Chondrocyte (in vitro differentiated cells): Measurements from ENCODE around the gene CPXM1. TPM values are rescaled to one million over a fixed set of nuclear protein-coding genes. Genes with fewer than 3 reads are reported as not detected.
"Not testable (repeated sequence)": the region's sequence is repeated elsewhere in the genome, so short reads cannot be mapped to it uniquely, and the experiment has no call there.

Experiments
- DNase-seq: peaks from one replicate; pipeline ENCODE4 v3.0.0; 2021; ENCODE audit warnings: mixed read lengths, low spot score
- H3K27ac Mint-ChIP-seq: one replicate; pipeline ENCODE4 v1.8.0; 2021; ENCODE audit warnings: mild to moderate bottlenecking, moderate library complexity, mixed read lengths; ENCODE audit not compliant: unreplicated experiment
- H3K27me3 Mint-ChIP-seq: 2 replicates; pipeline ENCODE4 v1.8.0; 2021; ENCODE audit warnings: low read depth, mixed read lengths
- H3K36me3 Mint-ChIP-seq: 2 replicates; pipeline ENCODE4 v1.8.0; 2021; ENCODE audit warnings: low read depth, mixed read lengths
- H3K4me1 Mint-ChIP-seq: 2 replicates; pipeline ENCODE4 v1.8.0; 2021; ENCODE audit warnings: low read depth, mild to moderate bottlenecking, mixed read lengths
- H3K4me3 Mint-ChIP-seq: one replicate; pipeline ENCODE4 v1.8.0; 2021; ENCODE audit warnings: mild to moderate bottlenecking, moderate library complexity, mixed read lengths; ENCODE audit not compliant: unreplicated experiment
- H3K9me3 Mint-ChIP-seq: 2 replicates; pipeline ENCODE4 v1.8.0; 2021; ENCODE audit warnings: low read depth, mixed read lengths
- total RNA-seq: library from RNA; stranded (reverse); gene quantifications from 3 replicates; pipeline ENCODE4 v1.2.1, GENCODE V29; 2021
- TF ChIP-seq, protein P1 (sequence below): fragments of 200-600 bp; sonication (generic); IDR thresholded peaks from 2 replicates; pipeline ENCODE4 v1.5.0; 2021; ENCODE audit warnings: antibody characterized with exemption, mild to moderate bottlenecking, moderate library complexity

The CPXM1 gene
- total RNA-seq, 1 donor from 2014 or later, result 6.3 TPM

DNA sequence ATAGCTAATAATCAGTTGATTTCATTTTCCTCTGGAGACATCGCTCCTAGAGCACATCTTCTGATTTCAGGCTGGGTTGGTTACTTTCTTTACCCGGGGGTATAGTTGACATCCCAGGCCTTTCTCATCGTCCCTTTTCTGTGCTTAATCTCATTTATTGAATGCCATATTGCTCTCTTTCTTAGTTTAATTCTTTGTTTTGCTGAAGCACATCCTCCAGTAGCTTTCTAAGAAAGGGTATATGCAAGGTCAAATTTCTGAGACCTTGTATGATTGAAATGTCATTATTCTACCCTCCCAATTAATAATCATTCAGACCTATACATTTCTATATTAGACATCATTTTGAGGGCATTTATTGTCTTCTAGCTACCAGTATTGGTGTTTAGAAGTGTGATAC, 11.8 kb upstream of the CPXM1 start:
- H3K27ac Mint-ChIP-seq, result no peak overlapping the region
- no peak for DNase-seq
- peaks cover 9% of the 10 kb centered on the region for H3K36me3 Mint-ChIP-seq
- no peak overlapping the region for H3K4me3 Mint-ChIP-seq
- peaks cover 11% of the 10 kb centered on the region for H3K27me3 Mint-ChIP-seq
- peaks cover 15% of the 10 kb centered on the region for H3K9me3 Mint-ChIP-seq
- peaks cover 20% of the 10 kb centered on the region for H3K4me1 Mint-ChIP-seq
- TF ChIP-seq, protein P1, sequence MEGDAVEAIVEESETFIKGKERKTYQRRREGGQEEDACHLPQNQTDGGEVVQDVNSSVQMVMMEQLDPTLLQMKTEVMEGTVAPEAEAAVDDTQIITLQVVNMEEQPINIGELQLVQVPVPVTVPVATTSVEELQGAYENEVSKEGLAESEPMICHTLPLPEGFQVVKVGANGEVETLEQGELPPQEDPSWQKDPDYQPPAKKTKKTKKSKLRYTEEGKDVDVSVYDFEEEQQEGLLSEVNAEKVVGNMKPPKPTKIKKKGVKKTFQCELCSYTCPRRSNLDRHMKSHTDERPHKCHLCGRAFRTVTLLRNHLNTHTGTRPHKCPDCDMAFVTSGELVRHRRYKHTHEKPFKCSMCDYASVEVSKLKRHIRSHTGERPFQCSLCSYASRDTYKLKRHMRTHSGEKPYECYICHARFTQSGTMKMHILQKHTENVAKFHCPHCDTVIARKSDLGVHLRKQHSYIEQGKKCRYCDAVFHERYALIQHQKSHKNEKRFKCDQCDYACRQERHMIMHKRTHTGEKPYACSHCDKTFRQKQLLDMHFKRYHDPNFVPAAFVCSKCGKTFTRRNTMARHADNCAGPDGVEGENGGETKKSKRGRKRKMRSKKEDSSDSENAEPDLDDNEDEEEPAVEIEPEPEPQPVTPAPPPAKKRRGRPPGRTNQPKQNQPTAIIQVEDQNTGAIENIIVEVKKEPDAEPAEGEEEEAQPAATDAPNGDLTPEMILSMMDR, result no peak

DNA sequence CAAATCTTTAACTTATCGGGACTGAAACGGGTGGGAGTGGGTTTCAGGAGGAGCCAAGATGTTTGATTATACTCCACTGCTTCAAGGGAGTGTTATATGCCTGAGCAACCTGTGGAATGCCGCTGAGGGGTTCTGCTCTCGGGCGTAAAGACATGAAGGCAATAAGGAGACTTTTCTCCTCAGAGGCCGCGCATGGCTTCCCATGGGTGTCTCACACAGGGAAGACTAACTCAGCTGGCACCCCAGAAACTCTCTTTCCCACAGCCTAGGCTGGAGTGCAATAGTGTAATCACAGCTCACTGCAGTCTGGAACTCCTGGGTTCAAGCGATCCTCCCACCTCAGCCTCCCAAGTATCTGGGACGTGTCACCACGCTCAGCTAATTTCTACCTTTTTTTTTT, 9.3 kb upstream of the CPXM1 start:
- TF ChIP-seq, protein P1, result no peak
- H3K4me1 Mint-ChIP-seq, result peaks cover 13% of the 10 kb centered on the region
- H3K27ac Mint-ChIP-seq, result no peak overlapping the region
- DNase-seq, result no peak
- H3K4me3 Mint-ChIP-seq, result no peak overlapping the region
- peaks cover 15% of the 10 kb centered on the region for H3K9me3 Mint-ChIP-seq
- peaks cover 9% of the 10 kb centered on the region for H3K36me3 Mint-ChIP-seq
- peaks cover 21% of the 10 kb centered on the region for H3K27me3 Mint-ChIP-seq

DNA sequence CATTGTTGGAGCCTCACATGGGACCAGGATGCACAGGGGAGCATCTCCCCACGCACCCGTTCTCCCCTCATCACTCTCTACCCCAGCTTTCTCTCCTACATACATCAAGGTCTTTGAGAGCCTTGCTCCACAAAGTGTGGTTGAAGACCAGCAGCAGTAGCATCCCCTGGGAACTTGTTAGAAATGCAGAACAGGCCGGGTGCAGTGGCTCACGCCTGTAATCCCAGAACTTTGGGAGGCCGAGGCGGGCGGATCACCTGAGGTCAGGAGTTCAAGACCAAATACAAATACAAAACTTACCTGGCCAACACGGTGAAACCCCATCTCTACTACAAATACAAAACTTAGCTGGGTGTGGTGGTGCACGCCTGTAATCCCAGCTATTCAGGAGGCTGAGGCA, 7.5 kb upstream of the CPXM1 start:
- not testable (repeated sequence) for H3K27ac Mint-ChIP-seq, H3K4me3 Mint-ChIP-seq, DNase-seq, H3K4me1 Mint-ChIP-seq, H3K36me3 Mint-ChIP-seq
- H3K9me3 Mint-ChIP-seq, result peaks cover 11% of the 10 kb centered on the region
- H3K27me3 Mint-ChIP-seq, result peaks cover 30% of the 10 kb centered on the region

DNA sequence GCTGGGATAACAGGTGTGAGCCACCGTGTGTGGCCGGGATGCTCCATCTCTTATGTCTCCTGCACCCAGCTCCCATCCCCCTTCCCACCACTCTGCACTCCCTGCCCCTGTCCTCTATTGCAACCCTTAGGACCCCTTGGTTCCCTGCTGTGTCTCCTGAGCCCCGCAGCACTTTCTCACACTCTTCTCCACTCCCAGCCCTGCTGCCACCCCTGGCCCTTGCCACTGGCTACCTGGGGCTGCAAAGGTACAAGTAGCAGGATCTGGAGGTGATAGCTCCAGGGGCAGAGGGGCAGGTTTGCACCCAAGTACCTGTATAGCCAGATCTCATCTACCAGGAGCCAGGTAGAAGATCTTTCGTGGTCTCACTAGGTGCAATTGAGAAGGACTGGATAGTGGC, 6.6 kb upstream of the CPXM1 start:
- H3K36me3 Mint-ChIP-seq, result peaks cover 2% of the 10 kb centered on the region
- TF ChIP-seq, protein P1, result no peak
- H3K9me3 Mint-ChIP-seq, result peaks cover 4% of the 10 kb centered on the region
- no peak overlapping the region for H3K27ac Mint-ChIP-seq
- no peak overlapping the region for H3K4me3 Mint-ChIP-seq
- peaks cover 34% of the 10 kb centered on the region for H3K27me3 Mint-ChIP-seq
- no peak for DNase-seq
- H3K4me1 Mint-ChIP-seq, result peaks cover 5% of the 10 kb centered on the region

DNA sequence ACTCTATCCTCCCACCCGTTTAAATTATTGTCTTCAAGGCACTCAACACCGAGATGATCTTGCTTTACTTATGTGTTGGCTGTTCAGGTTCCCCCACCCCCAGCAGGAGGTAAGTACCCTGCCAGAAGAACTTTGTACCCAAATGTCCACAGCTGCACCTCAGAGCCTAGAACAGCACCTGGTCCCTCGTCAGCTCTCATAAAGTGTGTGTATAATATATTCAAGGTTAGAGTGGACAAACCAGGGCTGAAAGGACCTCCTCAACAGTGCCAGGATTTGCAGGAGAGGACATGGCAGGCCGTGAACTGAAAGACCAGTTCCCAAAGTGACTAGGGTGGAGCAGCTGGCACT, 5.9 kb upstream of the CPXM1 start:
- Mint-ChIP-seq H3K27ac (no peak overlapping the region), H3K4me1 (peaks cover 6% of the 10 kb centered on the region), H3K9me3 (no peaks in the 10 kb centered on the region), H3K36me3 (no peaks in the 10 kb centered on the region), H3K27me3 (peaks cover 38% of the 10 kb centered on the region), H3K4me3 (no peak overlapping the region)
- TF ChIP-seq, protein P1, result no peak
- no peak for DNase-seq

DNA sequence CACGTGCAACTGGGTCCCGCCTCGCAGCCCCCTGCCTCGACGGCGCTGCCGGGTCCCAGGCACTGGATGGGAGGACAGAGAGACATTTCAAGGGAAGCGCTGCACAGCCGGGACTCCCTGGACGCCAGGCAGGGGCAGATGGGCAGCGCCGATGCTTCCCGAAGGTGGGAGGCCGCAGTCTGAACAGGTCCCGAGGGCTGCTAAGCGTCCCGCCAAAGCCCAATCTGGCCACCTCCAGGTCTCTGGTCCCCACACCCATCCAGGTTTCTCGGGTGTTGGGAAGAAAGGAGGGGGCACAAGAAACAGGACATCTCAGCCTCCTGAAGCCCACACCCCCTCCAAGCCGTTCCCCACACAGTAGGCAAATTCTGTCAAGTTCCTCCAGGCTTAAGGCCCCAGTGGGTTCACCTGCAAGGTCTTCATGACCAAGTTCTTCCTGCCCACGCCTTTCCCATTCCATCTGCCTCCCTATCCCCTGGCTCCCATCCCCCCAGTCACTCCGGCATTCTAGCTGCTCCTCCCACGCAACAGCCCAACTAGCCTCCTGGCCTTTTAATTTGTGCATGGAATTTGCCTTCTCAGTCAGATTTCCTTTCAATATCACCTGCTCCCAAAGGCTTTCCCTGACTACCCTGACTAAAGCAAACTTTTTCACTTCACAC, 5.4 kb upstream of the CPXM1 start:
- Mint-ChIP-seq H3K27me3 (peaks cover 44% of the 10 kb centered on the region), H3K36me3 (no peaks in the 10 kb centered on the region), H3K4me3 (no peak overlapping the region)

More for the DNA sequence above, 5.4 kb upstream of the CPXM1 start:
- TF ChIP-seq, protein P1, result no peak
- DNase-seq, result no peak
- Mint-ChIP-seq H3K9me3 (no peaks in the 10 kb centered on the region), H3K27ac (no peak overlapping the region), H3K4me1 (peaks cover 11% of the 10 kb centered on the region)
